Upper lobe of left lung (tissue), 4 donors: ENCODE results near the gene NAA15.

Experiments
- CTCF ChIP-seq, 6 experiments: fragments of 450-650 bp in 4 of 6; fragments of 200-600 bp in 2 of 6; sonication (generic) in 2 of 6; IDR thresholded peaks; one replicate each; pipeline ENCODE4 v1.5.1; 2016 to 2019; ENCODE audit warnings: antibody characterized with exemption in 6 of 6
- POLR2A ChIP-seq, 4 donors: fragments of 450-650 bp; IDR thresholded peaks; one replicate each; pipeline ENCODE4 v1.5.1; 2016 to 2017; ENCODE audit warnings: antibody characterized with exemption in 4 of 4, mild to moderate bottlenecking in 2 of 4

GRCh38 chr4:139443661-139444060, 142.4 kb downstream of the NAA15 start:
- TF ChIP-seq POLR2A (IDR thresholded peaks at IDR 0.05) (no peak), CTCF (IDR thresholded peaks at IDR 0.05) (no peak)
